ENCODE results near the gene RABGEF1. TPM values are rescaled to one million over a fixed set of nuclear protein-coding genes. Genes with fewer than 3 reads are reported as not detected.
A peak's percentile ranks its signal among the peaks of the same experiment; 100 is the strongest.

The RABGEF1 gene
- total and polyA plus RNA-seq, 2 experiments from 2014 or later: 14.7 to 17.5 TPM

- H3K36me3 ChIP-seq (ENCODE audit: insufficient read depth): no peaks in the 10 kb centered on the region
- DNase-seq (ENCODE audit: low spot score): peak; percentile 50
Observed at GRCh38 chr7:66847879-66848790, 107.6 kb downstream of the RABGEF1 start.

More at GRCh38 chr7:66847879-66848790, 107.6 kb downstream of the RABGEF1 start:
- Histone ChIP-seq H3K79me2 (replicated peaks; ENCODE audit: insufficient read depth) (peaks cover 8% of the 10 kb centered on the region; the same call in 1 of the 2 replicates), H3K4me1 (ENCODE audit: insufficient read depth) (peaks cover 26% of the 10 kb centered on the region), H3K4me3 (peak overlapping the region; percentile 37), H4K20me1 (replicated peaks; ENCODE audit: insufficient read depth) (no peaks in the 10 kb centered on the region), H3K9me2 (ENCODE audit: insufficient read depth) (no peaks in the 10 kb centered on the region), H3K4me2 (peak overlapping the region; percentile 73), H3K27me3 (ENCODE audit: insufficient read depth) (no peaks in the 10 kb centered on the region), H3K27ac (ENCODE audit: low read depth) (peak overlapping the region; percentile 100), H3F3A (replicated peaks; ENCODE audit: low read depth) (peaks cover 5% of the 10 kb centered on the region; the same call in 1 of the 2 replicates), H2AFZ (no peak overlapping the region)
- Mint-ChIP-seq H3K4me3 (peak overlapping the region; percentile 62), H3K9me3 (peaks cover 3% of the 10 kb centered on the region; the same call in 1 of the 3 replicates), H3K4me1 (peaks cover 35% of the 10 kb centered on the region), H3K27ac (peak overlapping the region; percentile 97), H3K27me3 (ENCODE audit: insufficient read depth, low read depth, poor library complexity) (peaks cover 16% of the 10 kb centered on the region), H3K36me3 (ENCODE audit: low read depth) (no peaks in the 10 kb centered on the region)
- ATAC-seq: peak; percentile 9
- TF ChIP-seq ZNF462 (CRISPR knock-in tag; IDR thresholded peaks at IDR 0.05): no peak
- no peak for TF ChIP-seq JUNB (IDR thresholded peaks at IDR 0.05; ENCODE audit: unreplicated experiment)
- TF ChIP-seq NANOG (IDR thresholded peaks at IDR 0.05; ENCODE audit: borderline replicate concordance): no peak
- TF ChIP-seq ZNF331 (CRISPR knock-in tag; IDR thresholded peaks at IDR 0.05; ENCODE audit: low read depth): no peak
- TF ChIP-seq ZNF114 (CRISPR knock-in tag; IDR thresholded peaks at IDR 0.05): no peak
- TF ChIP-seq EZH2 (IDR thresholded peaks at IDR 0.05; ENCODE audit: low read depth, unreplicated experiment): no peak
- no peak for TF ChIP-seq CREB1 (CRISPR knock-in tag; IDR thresholded peaks at IDR 0.05; ENCODE audit: low read depth)
- no peak for TF ChIP-seq STAT1 (IDR thresholded peaks at IDR 0.05; ENCODE audit: unreplicated experiment)
